CD4-positive, alpha-beta T cell (primary cell): ENCODE measurements around the gene MAL. TPM values are rescaled to one million over a fixed set of nuclear protein-coding genes. Genes with fewer than 3 reads are reported as not detected.

Experiments
- ATAC-seq: fragments of 200-7000 bp; cut with Tn5 transposase; one replicate; pipeline ENCODE4 v1.10.0; 2022; ENCODE audit warnings: mild to moderate bottlenecking; ENCODE audit not compliant: poor library complexity
- CTCF ChIA-PET: fragments of 350-600 bp; sonication (Branson Sonifier 250); formaldehyde crosslinking; loops from one replicate; lab custom pipeline; 2021; ENCODE audit warnings: antibody characterized with exemption, inconsistent platforms; lab: Charles Lee
- POLR2A ChIA-PET: fragments of 350-600 bp; sonication (Branson Sonifier 250); formaldehyde crosslinking; loops from one replicate; lab custom pipeline; 2021; ENCODE audit warnings: antibody characterized with exemption, inconsistent platforms; lab: Charles Lee
- DNase-seq, 14 experiments: peaks; one replicate each; pipeline ENCODE4 v3.0.0-alpha.2; 2013 to 2020; ENCODE audit warnings: mixed read lengths in 2 of 14
- H3K27ac ChIP-seq, 2 donors: one replicate each; pipeline versions ENCODE4 v1.5.1 to v1.7.0; 2013; ENCODE audit warnings: low read length in 2 of 2, low read depth in 1 of 2, mild to moderate bottlenecking in 1 of 2
- H3K27me3 ChIP-seq, 2 experiments: 1 replicate in 1 of 2; 2 replicates in 1 of 2; pipeline versions ENCODE4 v1.6.1 to v1.7.0; 2013; ENCODE audit warnings: low read length in 2 of 2, control low read depth in 1 of 2, mild to moderate bottlenecking in 1 of 2, moderate library complexity in 1 of 2; ENCODE audit not compliant: insufficient read depth in 2 of 2, control insufficient read depth in 1 of 2
- H3K36me3 ChIP-seq: one replicate; pipeline ENCODE4 v1.6.1; 2013; ENCODE audit warnings: low read length, control low read depth; ENCODE audit not compliant: insufficient read depth
- H3K4me1 ChIP-seq: one replicate; pipeline ENCODE4 v1.6.1; 2013; ENCODE audit warnings: low read length, control low read depth; ENCODE audit not compliant: insufficient read depth
- H3K4me3 ChIP-seq: one replicate; pipeline ENCODE4 v1.5.1; 2013; ENCODE audit warnings: mild to moderate bottlenecking, low read length, moderate library complexity
- H3K9me3 ChIP-seq, 2 experiments: 1 replicate in 1 of 2; 2 replicates in 1 of 2; pipeline versions ENCODE4 v1.6.1 to v1.7.0; 2013; ENCODE audit warnings: low read length in 2 of 2, mild to moderate bottlenecking in 2 of 2, control low read depth in 1 of 2, moderate library complexity in 1 of 2; ENCODE audit not compliant: control insufficient read depth in 1 of 2, insufficient read depth in 1 of 2
- H3K27ac Mint-ChIP-seq: one replicate; pipeline ENCODE4 v1.8.0; 2020; ENCODE audit warnings: mixed read lengths
- H3K27me3 Mint-ChIP-seq: one replicate; pipeline ENCODE4 v1.8.0; 2021; ENCODE audit warnings: mixed read lengths
- H3K36me3 Mint-ChIP-seq: one replicate; pipeline ENCODE4 v1.8.0; 2021; ENCODE audit warnings: low read depth, mixed read lengths
- H3K4me1 Mint-ChIP-seq: one replicate; pipeline ENCODE4 v1.8.0; 2021; ENCODE audit warnings: low read depth, mixed read lengths
- H3K4me3 Mint-ChIP-seq: one replicate; pipeline ENCODE4 v1.8.0; 2020; ENCODE audit warnings: mild to moderate bottlenecking, mixed read lengths
- H3K9me3 Mint-ChIP-seq: one replicate; pipeline ENCODE4 v1.8.0; 2020; ENCODE audit warnings: mixed read lengths
- CTCF ChIP-seq: fragments of 200-600 bp; IDR thresholded peaks from one replicate; pipeline ENCODE4 v1.8.0; 2022; ENCODE audit warnings: antibody characterized with exemption, mild to moderate bottlenecking
- intact Hi-C, 2 experiments: fragments of 100-400 bp; cut with DNase I in 1 of 2; cut with micrococcal nuclease in 1 of 2; formaldehyde crosslinking; loops; one replicate each; pipeline versions ENCODE4 v1.15.1 to v1.9.0; 2023 to 2025; cut with DNase I, micrococcal nuclease
- total RNA-seq, 174 experiments: library from RNA in 2 of 174; stranded (reverse) in 2 of 174; gene quantifications; one replicate each; pipeline ENCODE4 v1.2.3 and lab custom pipeline; 2021 to 2026

Gene MAL
- total RNA-seq, 2 experiments from 2014 or later, result 101 to 102 TPM

DNA sequence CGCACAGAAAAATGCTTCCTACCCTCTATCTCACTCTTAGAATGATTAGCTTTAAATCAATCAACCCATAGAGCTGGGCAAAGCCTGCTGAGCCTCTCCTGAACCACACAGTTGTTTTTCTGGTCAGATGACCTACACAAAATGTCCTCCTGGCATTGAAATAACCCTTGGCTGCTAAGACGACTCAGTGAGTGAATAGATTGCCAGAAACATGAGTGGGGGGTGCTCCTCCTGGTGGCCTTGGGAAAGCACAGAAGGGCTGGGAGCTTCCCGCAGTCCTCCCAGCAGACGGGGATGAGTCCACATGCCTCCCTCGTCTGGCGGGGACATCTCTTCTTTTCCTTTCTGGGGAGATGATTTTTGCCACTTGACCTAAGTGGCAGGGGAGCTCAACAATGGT is 14.9 kb downstream of the MAL start:
- peaks cover 18% of the 10 kb centered on the region for H3K36me3 ChIP-seq
- no peak for ATAC-seq
- no peaks in the 10 kb centered on the region for H3K27me3 Mint-ChIP-seq
- no peak for TF ChIP-seq CTCF
- H3K27ac Mint-ChIP-seq, result peak overlapping the region; percentile 71
- no peak for DNase-seq
- intact Hi-C loops, result loop anchor here in 1 of 2 experiments (5.0 kb wide), 1 partner anchor 37 kb away; no protein-coding TSS in a partner anchor
- no peak overlapping the region for H3K27ac ChIP-seq
- H3K27me3 ChIP-seq, result no peaks in the 10 kb centered on the region
- peaks cover 72% of the 10 kb centered on the region for H3K4me1 ChIP-seq
- H3K4me3 ChIP-seq, result no peak overlapping the region
- peaks cover 40% of the 10 kb centered on the region for H3K36me3 Mint-ChIP-seq
- H3K4me1 Mint-ChIP-seq, result peaks cover 97% of the 10 kb centered on the region
- H3K9me3 ChIP-seq, result no peaks in the 10 kb centered on the region
- POLR2A ChIA-PET, result interaction anchor here (0.8 to 1.6 kb wide), 5 partner anchors 14 to 39 kb away, joined by 4 to 6 read pairs (median 5); no protein-coding TSS in a partner anchor
- CTCF ChIA-PET, result interaction anchor here (1.7 to 2.3 kb wide), 2 partner anchors 18 to 75 kb away, joined by 4 to 9 read pairs; no protein-coding TSS in a partner anchor
- no peak overlapping the region for H3K4me3 Mint-ChIP-seq
- peaks cover 2% of the 10 kb centered on the region for H3K9me3 Mint-ChIP-seq

DNA sequence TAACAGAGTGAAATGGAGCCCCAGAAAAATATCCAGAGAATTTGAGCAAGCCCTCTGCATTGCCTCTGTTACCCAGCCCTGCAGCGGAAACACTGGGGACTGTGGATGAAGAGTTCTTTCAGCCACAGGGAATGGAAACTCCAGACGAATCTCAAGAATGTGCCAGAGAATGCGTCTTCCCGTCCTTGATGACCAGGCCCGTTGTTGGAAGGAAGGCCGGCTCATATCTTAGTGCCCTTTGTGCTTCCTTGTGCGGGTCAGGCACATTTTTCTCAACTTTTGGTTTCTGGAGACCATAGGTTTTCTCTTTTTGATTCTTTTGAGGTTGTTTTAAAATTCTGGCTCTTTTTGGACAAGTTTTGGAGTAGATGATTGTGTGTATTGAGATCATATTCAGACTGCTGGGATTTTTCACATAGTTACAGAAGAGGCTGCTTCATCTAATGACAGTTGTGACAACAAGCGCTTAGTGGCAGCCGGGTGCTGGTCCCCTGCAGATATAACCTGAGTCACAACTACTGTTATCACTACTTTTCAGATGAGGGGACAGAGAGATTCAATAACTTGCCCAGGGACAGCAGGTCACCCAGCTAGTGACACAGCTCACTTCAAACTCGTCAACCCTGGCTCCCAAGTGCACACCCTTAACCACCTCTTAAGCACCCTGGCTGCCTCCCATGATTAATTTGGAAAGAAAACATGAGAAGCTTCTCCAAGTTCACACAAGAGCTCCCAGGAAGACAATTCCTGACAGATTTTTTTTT is 15.7 kb downstream of the MAL start:
- H3K4me3 ChIP-seq, result no peak overlapping the region
- peak overlapping the region; percentile 71 for H3K27ac Mint-ChIP-seq
- no peak for DNase-seq
- no peak for TF ChIP-seq CTCF
- no peak overlapping the region for H3K4me3 Mint-ChIP-seq
- CTCF ChIA-PET, result interaction anchor here (1.0 to 2.3 kb wide), 3 partner anchors 19 to 74 kb away, joined by 4 to 9 read pairs (median 5); no protein-coding TSS in a partner anchor
- H3K4me1 ChIP-seq, result peaks cover 72% of the 10 kb centered on the region
- H3K36me3 ChIP-seq, result peaks cover 20% of the 10 kb centered on the region
- H3K27me3 ChIP-seq, result no peaks in the 10 kb centered on the region
- intact Hi-C loops, result loop anchor here in 1 of 2 experiments (5.0 kb wide), 1 partner anchor 36 kb away; no protein-coding TSS in a partner anchor
- no peaks in the 10 kb centered on the region for H3K9me3 ChIP-seq
- peaks cover 2% of the 10 kb centered on the region for H3K9me3 Mint-ChIP-seq
- POLR2A ChIA-PET, result interaction anchor here (0.8 to 4.0 kb wide), 7 partner anchors 11 to 38 kb away, joined by 3 to 45 read pairs (median 4); no protein-coding TSS in a partner anchor
- H3K27me3 Mint-ChIP-seq, result no peaks in the 10 kb centered on the region
- H3K27ac ChIP-seq, result no peak overlapping the region
- peaks cover 97% of the 10 kb centered on the region for H3K4me1 Mint-ChIP-seq
- ATAC-seq, result no peak
- H3K36me3 Mint-ChIP-seq, result peaks cover 45% of the 10 kb centered on the region

DNA sequence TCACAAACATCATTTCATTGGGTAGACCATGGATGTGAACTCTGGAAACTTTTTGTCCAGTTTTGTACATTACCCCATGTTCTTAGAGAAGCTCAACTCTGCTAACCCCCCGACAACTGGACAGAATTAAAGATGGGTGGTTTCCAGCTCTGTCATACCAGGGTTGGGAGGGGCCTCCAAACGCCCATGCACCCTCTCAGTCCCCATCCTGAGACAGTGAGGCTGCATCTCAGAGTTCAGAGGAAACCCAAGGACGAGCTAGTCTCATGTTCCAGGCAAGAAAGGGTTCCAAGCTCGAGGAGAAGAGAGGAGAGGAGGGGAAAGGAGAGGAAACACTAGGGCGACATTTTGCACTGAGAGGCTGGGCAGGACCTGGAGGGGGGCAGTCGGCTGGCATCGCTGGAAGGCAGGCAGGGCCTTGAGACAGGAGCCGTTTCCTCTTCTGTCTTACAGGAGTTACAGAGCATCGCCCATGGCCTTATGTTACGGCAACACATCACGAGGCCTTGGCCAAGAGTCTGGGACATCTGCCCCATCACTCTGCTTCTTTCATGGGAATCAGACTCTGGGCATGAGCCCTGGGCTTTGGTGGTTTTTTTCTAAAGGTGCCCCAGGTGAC is 16.4 kb downstream of the MAL start:
- intact Hi-C loops, result loop anchor here in 1 of 2 experiments (5.0 kb wide), 1 partner anchor 35 kb away; no protein-coding TSS in a partner anchor
- H3K4me1 ChIP-seq, result peaks cover 69% of the 10 kb centered on the region
- TF ChIP-seq CTCF, result no peak
- no peaks in the 10 kb centered on the region for H3K9me3 ChIP-seq
- ATAC-seq (no peak), DNase-seq (no peak)
- H3K27me3 Mint-ChIP-seq, result no peaks in the 10 kb centered on the region
- H3K4me3 ChIP-seq, result no peak overlapping the region
- peaks cover 2% of the 10 kb centered on the region for H3K9me3 Mint-ChIP-seq
- ChIA-PET CTCF (interaction anchor here (1.0 to 2.3 kb wide), 2 partner anchors 19 to 34 kb away, joined by 5 to 9 read pairs; no protein-coding TSS in a partner anchor), POLR2A (interaction anchor here (0.9 to 4.0 kb wide), 6 partner anchors 10 to 34 kb away, joined by 3 to 45 read pairs (median 5); no protein-coding TSS in a partner anchor)
- H3K36me3 ChIP-seq, result peaks cover 20% of the 10 kb centered on the region
- H3K27me3 ChIP-seq, result no peaks in the 10 kb centered on the region
- peak overlapping the region in 1 of 2 donors; percentile 14 for H3K27ac ChIP-seq
- H3K27ac Mint-ChIP-seq, result peak overlapping the region; percentile 71
- H3K36me3 Mint-ChIP-seq, result peaks cover 50% of the 10 kb centered on the region
- peaks cover 97% of the 10 kb centered on the region for H3K4me1 Mint-ChIP-seq
- no peak overlapping the region for H3K4me3 Mint-ChIP-seq
